Left colon (tissue), 2 donors: ENCODE measurements around the gene ALDH3A1. TPM values are rescaled to one million over a fixed set of nuclear protein-coding genes. Genes with fewer than 3 reads are reported as not detected.

Experiments
- ATAC-seq: fragments of 200-7000 bp; cut with Tn5 transposase; one replicate; pipeline ENCODE4 v1.9.1; 2020; ENCODE audit warnings: mild to moderate bottlenecking, moderate library complexity
- DNase-seq, 2 donors: peaks; one replicate each; pipeline ENCODE4 v3.0.0-alpha.2; 2020
- intact Hi-C, 2 donors: fragments of 100-400 bp; cut with DNase I in 1 of 2; cut with micrococcal nuclease in 1 of 2; formaldehyde crosslinking; loops; one replicate each; pipeline versions ENCODE4 v1.11.2 to v1.14.0; 2022; cut with DNase I, micrococcal nuclease
- total RNA-seq, 2 donors: library from RNA; stranded (reverse); fragmentation: NEBNext Ultra II Directional; extraction: Animal tissue kit (Norgen Biotek cat#: 25700); gene quantifications; one replicate each; pipeline ENCODE4 v1.2.1, GENCODE V29; 2021
- donor health status: DM: no; HTN: no; CAD: no.
- donor health status: DM: yes; HTN: yes; CAD: no.

The ALDH3A1 gene
- total RNA-seq, 2 donors from 2014 or later = 2.1 to 8.4 TPM

GRCh38 chr17:19746517-19746916 lies 1.6 kb downstream of the ALDH3A1 start:
- DNase-seq = no peak
- no peak for ATAC-seq
- intact Hi-C loops = no loop called here

GRCh38 chr17:19744922-19745757 lies 3.0 kb downstream of the ALDH3A1 start:
- DNase-seq = peak; percentile 90 to 95
- intact Hi-C loops = no loop called here

GRCh38 chr17:19744492-19744891 lies 3.6 kb downstream of the ALDH3A1 start:
- peak; percentile 27 for ATAC-seq
- intact Hi-C loops = no loop called here
- DNase-seq = peak in 1 of 2 donors; percentile 50

More at GRCh38 chr17:19744922-19745757, 3.0 kb downstream of the ALDH3A1 start:
- ATAC-seq = peak; percentile 82

- DNase-seq (no peak), ATAC-seq (no peak)
- intact Hi-C loops = no loop called here
Observed at GRCh38 chr17:19743101-19744100, 4.7 kb downstream of the ALDH3A1 start.

- ATAC-seq = no peak
- DNase-seq = no peak
- intact Hi-C loops = no loop called here
Observed at GRCh38 chr17:19742495-19742894, 5.6 kb downstream of the ALDH3A1 start.

- ATAC-seq = no peak
- no peak for DNase-seq
- intact Hi-C loops = no loop called here
Observed at GRCh38 chr17:19741832-19742457, 6.2 kb downstream of the ALDH3A1 start.

- ATAC-seq (no peak), DNase-seq (no peak)
- intact Hi-C loops = no loop called here
Observed at GRCh38 chr17:19740933-19741332, 7.2 kb downstream of the ALDH3A1 start.

GRCh38 chr17:19739241-19740201 lies 8.6 kb downstream of the ALDH3A1 start:
- no peak for DNase-seq
- no peak for ATAC-seq
- intact Hi-C loops = no loop called here

GRCh38 chr17:19738757-19739156 lies 9.3 kb downstream of the ALDH3A1 start:
- ATAC-seq (no peak), DNase-seq (no peak)
- intact Hi-C loops = no loop called here

- DNase-seq (no peak), ATAC-seq (no peak)
- intact Hi-C loops = no loop called here
Observed at GRCh38 chr17:19738073-19738449, 10.0 kb downstream of the ALDH3A1 start.

GRCh38 chr17:19737305-19738072 lies 10.6 kb downstream of the ALDH3A1 start:
- intact Hi-C loops = no loop called here
- DNase-seq = no peak
- no peak for ATAC-seq

GRCh38 chr17:19736071-19736470 lies 12.0 kb downstream of the ALDH3A1 start:
- no peak for ATAC-seq
- intact Hi-C loops = no loop called here
- no peak for DNase-seq

GRCh38 chr17:19733953-19734526 lies 14.1 kb downstream of the ALDH3A1 start:
- DNase-seq (peak in 1 of 2 donors; percentile 35), ATAC-seq (peak; percentile 93)
- intact Hi-C loops = no loop called here

GRCh38 chr17:19731626-19732025 lies 16.5 kb downstream of the ALDH3A1 start:
- DNase-seq = no peak
- intact Hi-C loops = no loop called here
- ATAC-seq = no peak

GRCh38 chr17:19730843-19731242 lies 17.3 kb downstream of the ALDH3A1 start:
- intact Hi-C loops = no loop called here

GRCh38 chr17:19729900-19730299 lies 18.2 kb downstream of the ALDH3A1 start:
- ATAC-seq = no peak
- intact Hi-C loops = no loop called here
- DNase-seq = no peak

More at GRCh38 chr17:19730843-19731242, 17.3 kb downstream of the ALDH3A1 start:
- ATAC-seq (no peak), DNase-seq (no peak)

- DNase-seq = peak; percentile 80 to 84
- ATAC-seq = peak; percentile 43
- intact Hi-C loops = no loop called here
Observed at GRCh38 chr17:19728084-19728495, 20.0 kb downstream of the ALDH3A1 start.
